Muscle layer of colon (tissue), 2 donors: ENCODE data around the gene WNT7B.

Source experiments
- H3K27ac ChIP-seq: one replicate; pipeline ENCODE4 v1.7.0; 2013; ENCODE audit warnings: low read depth, mild to moderate bottlenecking, low read length, moderate library complexity
- H3K27me3 ChIP-seq, 2 donors: one replicate each; pipeline ENCODE4 v1.7.0; 2013; ENCODE audit warnings: low read length in 2 of 2, mild to moderate bottlenecking in 2 of 2; ENCODE audit not compliant: insufficient read depth in 2 of 2, control insufficient read depth in 1 of 2
- H3K36me3 ChIP-seq: one replicate; pipeline ENCODE4 v1.7.0; 2013; ENCODE audit warnings: mild to moderate bottlenecking, low read length; ENCODE audit not compliant: insufficient read depth
- H3K4me1 ChIP-seq: one replicate; pipeline ENCODE4 v1.7.0; 2013; ENCODE audit warnings: mild to moderate bottlenecking, low read length; ENCODE audit not compliant: insufficient read depth
- H3K4me3 ChIP-seq, 2 donors: one replicate each; pipeline ENCODE4 v1.7.0; 2013; ENCODE audit warnings: low read length in 2 of 2, low read depth in 1 of 2, mild to moderate bottlenecking in 1 of 2, moderate library complexity in 1 of 2
- H3K9ac ChIP-seq: one replicate; pipeline ENCODE4 v1.7.0; 2013; ENCODE audit warnings: low read length
- H3K9me3 ChIP-seq: one replicate; pipeline ENCODE4 v1.7.0; 2013; ENCODE audit warnings: mild to moderate bottlenecking, low read length
- donor health status: abdominal sarcoma.
- donor health status: Adenocarcinoma of cecum.

Gene WNT7B

GRCh38 chr22:45878901-45879551 is 97.9 kb downstream of the WNT7B start:
- H3K4me1 ChIP-seq, result no peaks in the 10 kb centered on the region
- no peak overlapping the region for H3K27ac ChIP-seq
- peaks cover 4 to 48% of the 10 kb centered on the region in 2 donors for H3K27me3 ChIP-seq

GRCh38 chr22:45878051-45878781 is 98.7 kb downstream of the WNT7B start:
- no peaks in the 10 kb centered on the region for H3K36me3 ChIP-seq
- no peak overlapping the region for H3K4me3 ChIP-seq
- no peak overlapping the region for H3K27ac ChIP-seq
- no peak overlapping the region for H3K9ac ChIP-seq
- H3K9me3 ChIP-seq, result no peaks in the 10 kb centered on the region
- peaks cover 4 to 48% of the 10 kb centered on the region in 2 donors for H3K27me3 ChIP-seq
- no peaks in the 10 kb centered on the region for H3K4me1 ChIP-seq

More at GRCh38 chr22:45878901-45879551, 97.9 kb downstream of the WNT7B start:
- no peak overlapping the region for H3K9ac ChIP-seq
- H3K36me3 ChIP-seq, result no peaks in the 10 kb centered on the region
- no peaks in the 10 kb centered on the region for H3K9me3 ChIP-seq
- H3K4me3 ChIP-seq, result no peak overlapping the region

- Histone ChIP-seq H3K27me3 (peaks cover 4 to 47% of the 10 kb centered on the region in 2 donors), H3K9me3 (no peaks in the 10 kb centered on the region), H3K9ac (no peak overlapping the region), H3K36me3 (no peaks in the 10 kb centered on the region), H3K4me3 (no peak overlapping the region), H3K27ac (no peak overlapping the region), H3K4me1 (no peaks in the 10 kb centered on the region)
Measured at GRCh38 chr22:45877651-45878050, 99.3 kb downstream of the WNT7B start.

DNA sequence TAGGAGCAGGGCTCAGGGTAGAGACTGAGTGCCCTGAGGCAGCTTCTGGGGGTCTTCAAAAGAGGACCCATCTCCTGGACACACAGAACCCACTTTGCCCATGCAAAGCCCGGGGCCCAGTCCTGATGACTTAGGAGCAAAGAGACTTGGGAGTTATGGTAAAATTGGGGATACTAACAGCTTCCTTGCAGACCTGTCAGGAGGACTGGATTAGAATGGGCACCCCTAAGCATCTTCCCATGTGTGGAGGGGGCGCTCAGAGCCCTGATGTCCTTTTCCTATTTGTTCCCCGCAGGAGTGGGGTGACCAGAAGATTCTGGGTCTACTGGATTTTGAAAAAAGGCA is 100.0 kb downstream of the WNT7B start:
- H3K36me3 ChIP-seq, result no peaks in the 10 kb centered on the region
- no peak overlapping the region for H3K4me3 ChIP-seq
- H3K9me3 ChIP-seq, result no peaks in the 10 kb centered on the region
- no peak overlapping the region for H3K27ac ChIP-seq
- no peak overlapping the region for H3K9ac ChIP-seq
- peaks cover 4 to 42% of the 10 kb centered on the region in 2 donors for H3K27me3 ChIP-seq
- H3K4me1 ChIP-seq, result no peaks in the 10 kb centered on the region

DNA sequence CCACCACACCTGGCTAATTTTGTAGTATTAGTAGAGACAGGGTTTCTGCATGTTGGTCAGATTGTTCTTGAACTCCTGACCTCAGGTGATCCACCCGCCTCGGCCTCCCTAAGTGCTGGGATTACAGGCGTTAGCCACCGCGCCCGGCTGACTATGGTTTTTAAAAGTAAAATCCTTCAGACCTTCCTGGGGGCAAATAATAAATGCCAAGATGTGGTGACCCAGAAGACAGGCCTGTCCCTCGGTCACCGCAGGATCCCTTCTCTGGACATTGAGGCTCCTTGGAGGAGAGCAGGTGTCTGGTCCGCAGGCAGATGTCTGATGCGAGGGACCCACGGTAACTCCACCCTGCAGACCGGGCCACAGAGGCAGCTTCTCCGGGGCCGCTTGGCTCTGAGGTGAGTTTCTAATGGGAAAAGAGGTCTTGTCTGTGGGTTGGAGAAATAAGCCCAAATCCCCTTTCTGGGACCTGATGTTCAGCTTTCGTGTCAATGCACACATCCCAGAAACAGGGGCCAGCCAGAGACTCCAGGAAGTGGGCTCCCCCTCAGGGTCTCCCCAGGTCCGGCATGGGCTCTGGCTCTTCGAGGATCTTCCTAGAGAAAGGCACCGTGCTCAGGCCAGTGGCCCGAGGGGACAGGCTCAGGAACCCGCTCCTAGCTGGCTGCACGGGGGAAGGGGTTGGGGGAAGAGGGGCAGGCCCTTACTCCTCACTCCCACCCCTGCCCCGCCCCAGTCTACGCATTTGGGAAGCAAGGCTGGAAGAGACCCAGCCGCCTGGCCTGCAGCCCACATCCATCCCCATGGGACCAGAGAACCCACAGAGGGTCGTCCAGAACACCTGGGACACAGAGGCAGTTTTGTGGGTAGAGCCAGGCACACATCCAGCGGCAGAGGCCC is 100.6 kb downstream of the WNT7B start:
- no peak overlapping the region for H3K27ac ChIP-seq
- H3K4me3 ChIP-seq, result no peak overlapping the region
- no peak overlapping the region for H3K9ac ChIP-seq
- no peaks in the 10 kb centered on the region for H3K4me1 ChIP-seq
- peaks cover 2 to 41% of the 10 kb centered on the region in 2 donors for H3K27me3 ChIP-seq
- H3K36me3 ChIP-seq, result no peaks in the 10 kb centered on the region
- H3K9me3 ChIP-seq, result no peaks in the 10 kb centered on the region

GRCh38 chr22:45872659-45873263 is 104.2 kb downstream of the WNT7B start:
- no peak overlapping the region for H3K4me3 ChIP-seq
- no peaks in the 10 kb centered on the region for H3K9me3 ChIP-seq
- H3K27me3 ChIP-seq, result peaks cover 19 to 27% of the 10 kb centered on the region in 2 donors

DNA sequence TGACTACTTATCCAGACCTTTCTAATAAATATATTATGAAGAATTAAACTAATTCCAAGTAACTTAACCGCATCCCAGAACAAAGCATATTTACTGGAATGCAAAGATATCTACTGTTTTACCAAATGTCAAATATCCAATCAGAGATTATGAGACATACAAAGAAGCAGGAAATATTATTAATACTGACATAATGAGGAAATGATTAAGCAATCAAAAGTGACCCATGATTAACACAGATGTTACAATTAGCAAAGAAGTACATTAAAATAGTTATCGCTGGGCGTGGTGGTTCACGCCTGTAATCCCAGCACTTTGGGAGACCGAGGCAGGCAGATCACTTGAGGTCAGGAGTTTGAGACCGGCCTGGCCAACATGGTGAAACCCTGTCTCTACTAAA is 105.2 kb downstream of the WNT7B start:
- Histone ChIP-seq H3K4me3 (no peak overlapping the region), H3K9me3 (no peaks in the 10 kb centered on the region), H3K9ac (no peak overlapping the region), H3K27ac (no peak overlapping the region), H3K36me3 (no peaks in the 10 kb centered on the region), H3K27me3 (peaks cover 19 to 27% of the 10 kb centered on the region in 2 donors), H3K4me1 (no peaks in the 10 kb centered on the region)

More at GRCh38 chr22:45872659-45873263, 104.2 kb downstream of the WNT7B start:
- Histone ChIP-seq H3K36me3 (no peaks in the 10 kb centered on the region), H3K27ac (no peak overlapping the region), H3K4me1 (no peaks in the 10 kb centered on the region), H3K9ac (no peak overlapping the region)
